Jurkat, Clone E6-1 (cell line): Measurements from ENCODE around the gene BMP4.

ENCODE experiments used
- DNase-seq: peaks from one replicate; pipeline ENCODE4 v3.0.0-alpha.2; 2011; ENCODE audit warnings: low read depth, low spot score
- H3K4me3 ChIP-seq: 2 replicates; pipeline ENCODE4 v1.5.1; 2011; ENCODE audit warnings: mild to moderate bottlenecking, low read length, control low read depth, moderate library complexity

BMP4 gene

DNA sequence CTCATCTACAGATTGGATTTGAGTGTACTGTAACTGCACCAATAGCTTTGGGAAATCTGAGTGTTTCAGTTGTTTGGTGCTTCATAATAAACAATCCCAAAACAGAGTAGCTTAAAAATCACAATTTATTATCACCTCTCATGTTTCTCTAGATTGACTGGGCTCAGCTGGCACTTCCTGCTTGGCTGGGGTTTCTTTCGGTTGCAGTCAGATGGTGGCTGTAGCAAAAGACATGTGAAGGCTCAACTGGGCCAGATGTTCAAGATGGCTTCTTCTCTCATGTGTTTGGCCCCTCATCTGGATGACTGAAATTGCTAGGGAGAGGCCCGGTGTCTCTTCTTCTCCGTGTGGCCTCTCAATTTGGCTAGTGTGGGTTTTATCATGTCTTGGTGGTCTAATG is 12.1 kb upstream of the BMP4 start:
- DNase-seq = no peak
- H3K4me3 ChIP-seq = no peak overlapping the region

DNA sequence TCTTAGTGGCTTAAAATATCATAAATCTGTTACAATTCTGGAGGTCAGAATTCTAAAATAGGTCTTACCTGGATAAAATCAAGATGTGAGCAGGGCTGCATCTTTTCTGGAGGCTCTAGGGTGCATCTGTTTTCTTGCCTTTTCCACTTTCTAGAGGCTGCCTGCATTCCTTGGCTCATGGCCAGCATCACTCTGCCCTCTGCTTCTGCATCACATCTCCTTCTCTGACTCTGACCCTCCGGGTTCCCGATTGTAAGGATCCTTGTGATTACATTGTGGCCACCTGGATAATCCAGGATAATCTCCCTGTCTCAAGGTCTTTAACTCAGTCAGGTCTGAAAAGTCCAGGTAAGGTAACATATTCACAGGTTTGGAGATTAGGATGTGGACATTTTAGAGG is 11.0 kb upstream of the BMP4 start:
- H3K4me3 ChIP-seq = no peak overlapping the region
- DNase-seq = no peak

DNA sequence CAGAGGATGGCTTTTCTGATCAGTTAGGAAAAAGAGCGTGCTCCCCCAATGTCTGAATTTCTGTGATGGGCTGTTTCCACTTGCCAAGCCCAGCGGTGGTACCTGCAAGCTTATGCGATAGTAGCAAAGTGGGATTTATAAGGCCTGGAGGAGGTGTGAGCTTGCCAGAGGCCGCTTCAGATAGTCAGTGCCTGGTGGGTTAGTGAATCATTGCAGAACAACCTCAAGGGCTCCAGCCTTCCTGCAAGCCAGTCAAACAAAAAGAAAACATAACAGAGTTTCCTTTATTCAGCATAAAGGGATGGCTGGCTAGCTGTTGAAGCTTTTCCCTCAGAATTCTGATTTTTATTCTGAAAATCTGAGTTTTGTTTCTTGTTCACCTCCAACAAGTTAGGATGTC is 7.6 kb upstream of the BMP4 start:
- DNase-seq = no peak
- H3K4me3 ChIP-seq = no peak overlapping the region

DNA sequence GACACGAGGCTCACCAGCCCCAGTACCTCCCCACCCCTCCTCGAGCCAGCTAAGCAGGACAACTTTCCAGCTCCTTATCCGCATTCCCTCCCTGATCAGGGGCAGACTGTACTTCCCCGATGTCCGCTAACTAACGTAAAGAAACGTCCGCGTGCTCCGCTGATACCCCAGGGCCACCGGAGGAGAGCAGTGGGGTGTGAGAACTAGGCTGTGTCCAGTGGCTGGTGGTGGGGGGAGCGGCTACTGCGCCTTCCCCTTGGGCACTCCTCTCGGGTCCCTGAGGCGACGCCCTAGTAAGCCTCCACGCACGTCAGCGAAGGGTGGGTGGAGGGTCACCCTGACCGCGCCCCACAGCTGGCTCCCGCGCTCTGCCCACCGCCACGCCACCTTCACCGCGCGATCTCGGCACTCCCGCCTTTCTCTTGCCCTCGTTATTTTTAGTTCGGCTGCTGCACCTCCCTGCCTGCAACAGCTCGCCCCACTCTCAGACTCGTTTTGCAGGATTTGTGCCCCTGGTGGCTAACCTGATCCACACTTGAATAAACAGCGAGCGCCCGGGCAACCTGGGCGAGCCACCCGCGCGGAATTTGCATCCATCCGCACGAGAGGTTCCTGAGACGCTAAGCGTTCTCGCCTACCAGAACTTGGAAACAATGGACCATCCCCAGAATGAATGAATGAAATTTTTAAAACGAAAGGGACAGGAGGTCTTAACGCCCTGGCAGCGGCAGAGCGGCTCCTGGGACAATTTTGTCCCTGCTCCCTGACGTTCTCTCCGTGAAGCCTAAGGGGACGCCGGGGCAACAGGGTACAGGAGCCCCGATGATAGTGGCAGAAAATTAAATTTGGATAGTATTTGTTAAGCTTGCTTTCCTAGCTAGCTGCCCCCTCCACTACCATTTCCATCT is 6.9 kb upstream of the BMP4 start:
- DNase-seq = no peak
- H3K4me3 ChIP-seq = no peak overlapping the region

DNA sequence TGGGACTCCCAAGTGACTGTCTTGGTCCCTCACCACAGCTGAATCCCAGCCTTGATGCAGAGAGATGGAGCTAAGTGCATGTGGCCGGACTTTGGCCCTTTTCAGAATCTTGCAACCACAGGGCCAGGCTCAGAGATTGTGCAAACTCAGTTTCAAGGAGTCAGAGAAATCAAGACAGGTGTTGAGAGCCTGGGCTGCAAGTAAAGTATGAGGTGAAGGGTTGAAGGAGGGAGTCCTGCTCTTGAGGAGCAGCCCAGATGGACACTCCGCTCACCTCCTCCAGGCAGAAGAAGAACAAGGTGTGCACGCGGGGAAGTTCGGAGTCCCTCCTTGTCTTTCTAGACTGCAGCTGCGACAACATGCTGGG is 6.3 kb upstream of the BMP4 start:
- no peak for DNase-seq
- no peak overlapping the region for H3K4me3 ChIP-seq

DNA sequence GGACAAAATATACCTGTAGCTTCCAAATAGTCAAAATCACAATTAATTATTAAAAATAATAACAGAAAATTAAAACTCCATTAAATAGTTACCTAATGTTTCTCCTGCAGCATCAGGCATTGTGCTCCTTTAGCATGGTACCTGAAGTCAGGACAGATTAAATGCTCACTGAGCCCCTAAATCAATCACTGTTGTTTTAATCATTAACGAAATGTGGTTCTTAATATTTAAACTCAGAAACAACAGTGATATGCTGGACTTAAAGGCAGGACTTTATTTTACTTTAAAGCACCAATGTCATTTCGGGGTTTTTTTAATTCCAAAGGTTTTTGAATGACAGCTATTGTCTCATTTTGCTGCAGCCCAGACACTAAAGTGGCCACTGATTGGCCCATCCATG is 2.0 kb upstream of the BMP4 start:
- DNase-seq = no peak
- no peak overlapping the region for H3K4me3 ChIP-seq

DNA sequence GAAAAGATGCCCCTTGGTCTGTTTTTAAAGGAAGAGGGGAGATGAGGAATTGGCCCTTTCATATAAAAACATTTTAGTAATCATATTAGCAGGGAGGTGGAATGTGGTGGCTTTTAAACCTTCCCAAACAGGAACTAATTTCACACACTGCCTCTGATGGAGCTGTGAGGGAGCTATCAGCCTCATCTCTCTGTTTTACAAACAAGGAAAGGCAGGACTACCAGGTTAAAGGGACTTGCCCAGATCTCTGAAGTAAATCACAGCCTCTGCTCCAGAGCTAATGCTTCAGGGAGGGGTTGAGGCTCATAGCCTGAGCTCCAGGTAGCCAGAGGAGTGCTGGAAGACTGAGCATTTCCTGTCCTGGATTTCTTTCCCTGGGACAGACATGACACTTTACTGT is 1.1 kb upstream of the BMP4 start:
- no peak overlapping the region for H3K4me3 ChIP-seq
- DNase-seq = no peak

DNA sequence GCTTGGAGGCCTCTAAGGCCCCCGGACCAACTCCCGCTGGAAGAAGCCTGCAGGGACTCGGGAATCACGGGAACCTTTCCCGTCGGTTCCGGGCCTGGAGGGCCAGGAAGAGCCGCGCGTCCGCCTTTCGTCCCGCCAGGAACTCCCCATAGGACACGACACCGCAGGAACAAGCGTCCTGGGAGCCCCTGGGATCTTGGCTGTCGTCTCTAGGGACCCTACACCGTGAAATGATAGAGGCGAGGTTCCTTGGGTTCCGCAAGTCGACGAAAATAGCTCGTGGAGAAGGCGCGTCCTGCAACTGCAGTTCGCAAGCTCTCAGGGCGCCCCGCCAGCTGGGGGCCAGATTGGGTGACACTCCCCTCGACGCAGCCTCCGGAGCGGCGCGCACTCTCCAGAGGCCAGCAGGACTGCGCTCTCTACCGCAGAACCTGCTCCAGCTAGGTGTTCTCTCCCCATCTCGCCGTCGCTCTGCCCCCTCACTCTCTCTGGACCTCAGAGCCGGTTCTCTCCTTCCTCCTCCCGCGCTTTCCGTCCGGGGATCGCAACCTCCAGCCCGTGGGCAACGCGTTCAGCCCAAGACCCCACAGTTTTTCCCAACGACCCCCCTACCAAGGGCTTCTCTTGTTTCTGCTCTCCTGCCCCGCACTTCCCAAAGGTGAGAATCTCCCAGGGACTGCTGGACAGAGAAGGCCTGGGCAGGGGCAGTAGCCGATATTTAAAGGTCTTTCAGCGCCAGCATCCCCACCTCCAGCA is 776 bp downstream of the BMP4 start:
- no peak for DNase-seq
- peak overlapping the region; percentile 74 for H3K4me3 ChIP-seq

DNA sequence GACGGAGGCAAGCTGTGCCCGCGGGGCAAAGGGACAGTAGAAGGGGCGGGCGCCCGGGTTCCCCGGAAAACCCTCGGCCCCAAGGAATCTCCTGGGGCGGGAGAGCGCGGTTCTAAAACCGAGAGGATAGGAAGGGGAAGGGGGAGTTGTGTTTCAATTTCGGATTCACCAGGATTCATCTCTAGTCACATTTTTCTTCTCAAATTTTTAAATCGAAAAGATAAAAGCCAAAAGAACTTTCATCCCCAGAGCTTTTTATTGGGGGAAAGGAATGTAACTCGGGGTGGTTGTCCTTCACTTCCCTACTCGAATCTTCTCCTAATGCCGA is 1.4 kb downstream of the BMP4 start:
- DNase-seq = no peak
- peak overlapping the region; percentile 74 for H3K4me3 ChIP-seq

DNA sequence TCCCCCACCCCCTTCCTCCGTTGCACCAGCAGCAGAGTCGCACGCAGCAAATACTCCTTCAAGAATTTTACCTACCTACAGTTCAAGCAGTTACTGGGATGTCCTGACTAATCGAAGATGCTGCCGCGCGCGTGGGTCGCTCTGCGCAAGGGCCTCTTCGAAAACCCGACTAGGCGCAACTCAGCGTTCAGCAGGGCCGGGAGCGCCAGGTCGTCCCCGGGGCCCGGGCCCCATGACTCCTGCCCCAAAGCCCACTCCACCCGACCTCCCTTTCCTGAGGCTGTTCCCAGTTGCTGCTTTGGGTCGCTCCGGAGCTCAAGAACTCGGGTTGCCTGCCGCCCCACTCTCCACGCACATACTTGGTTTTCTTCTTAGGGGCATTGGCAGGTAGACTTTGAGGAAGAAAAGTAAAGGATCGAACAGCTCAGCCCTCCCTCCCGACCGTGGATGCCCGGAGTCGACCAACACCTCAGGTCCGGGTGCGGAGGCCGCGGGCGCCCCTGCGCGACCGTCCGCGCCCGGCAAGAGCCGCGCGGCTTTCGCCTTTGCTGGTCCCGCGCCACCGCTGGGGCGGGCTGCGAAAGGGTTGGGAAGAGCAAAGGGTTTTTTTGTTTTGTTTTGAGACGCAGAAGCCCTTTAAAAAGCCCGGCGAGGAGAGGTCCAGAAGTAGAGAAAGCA is 1.9 kb downstream of the BMP4 start:
- peak overlapping the region; percentile 74 for H3K4me3 ChIP-seq
- peak; percentile 60 for DNase-seq

DNA sequence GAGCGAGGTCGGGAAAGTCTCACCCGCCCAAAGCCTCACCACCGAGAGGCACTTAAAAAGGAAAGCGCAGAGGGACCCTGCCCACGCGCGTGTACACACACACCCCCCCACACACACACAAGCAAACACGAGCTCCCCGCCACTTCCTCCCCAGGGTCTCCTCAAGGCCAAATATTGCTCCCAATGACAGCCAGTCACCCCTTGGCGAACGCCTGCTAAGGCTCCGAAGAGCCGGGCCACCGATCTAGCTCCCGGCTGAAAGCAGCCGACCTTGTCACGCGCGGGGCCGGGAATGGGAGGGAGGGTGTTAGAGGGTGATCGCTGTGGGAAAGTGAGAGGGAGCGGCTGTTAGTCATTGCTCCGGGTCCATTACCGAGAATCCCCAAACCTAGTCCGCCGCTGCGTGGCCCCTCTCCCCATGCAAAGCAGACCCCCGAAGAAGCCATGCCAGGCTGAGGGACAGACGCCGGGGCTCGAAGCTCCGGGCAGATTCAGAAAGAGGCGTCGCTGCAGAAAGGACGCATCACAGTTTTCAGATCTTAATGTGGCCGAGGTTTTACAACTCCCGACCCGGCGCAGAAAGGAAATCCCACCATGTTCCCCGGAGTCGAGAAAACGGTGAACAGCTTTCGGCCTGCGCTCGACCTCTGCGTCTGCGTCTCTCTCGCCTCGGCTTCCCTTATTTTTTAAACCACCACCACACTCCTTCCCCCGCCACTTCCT is 2.6 kb downstream of the BMP4 start:
- no peak for DNase-seq
- peak overlapping the region; percentile 74 for H3K4me3 ChIP-seq

DNA sequence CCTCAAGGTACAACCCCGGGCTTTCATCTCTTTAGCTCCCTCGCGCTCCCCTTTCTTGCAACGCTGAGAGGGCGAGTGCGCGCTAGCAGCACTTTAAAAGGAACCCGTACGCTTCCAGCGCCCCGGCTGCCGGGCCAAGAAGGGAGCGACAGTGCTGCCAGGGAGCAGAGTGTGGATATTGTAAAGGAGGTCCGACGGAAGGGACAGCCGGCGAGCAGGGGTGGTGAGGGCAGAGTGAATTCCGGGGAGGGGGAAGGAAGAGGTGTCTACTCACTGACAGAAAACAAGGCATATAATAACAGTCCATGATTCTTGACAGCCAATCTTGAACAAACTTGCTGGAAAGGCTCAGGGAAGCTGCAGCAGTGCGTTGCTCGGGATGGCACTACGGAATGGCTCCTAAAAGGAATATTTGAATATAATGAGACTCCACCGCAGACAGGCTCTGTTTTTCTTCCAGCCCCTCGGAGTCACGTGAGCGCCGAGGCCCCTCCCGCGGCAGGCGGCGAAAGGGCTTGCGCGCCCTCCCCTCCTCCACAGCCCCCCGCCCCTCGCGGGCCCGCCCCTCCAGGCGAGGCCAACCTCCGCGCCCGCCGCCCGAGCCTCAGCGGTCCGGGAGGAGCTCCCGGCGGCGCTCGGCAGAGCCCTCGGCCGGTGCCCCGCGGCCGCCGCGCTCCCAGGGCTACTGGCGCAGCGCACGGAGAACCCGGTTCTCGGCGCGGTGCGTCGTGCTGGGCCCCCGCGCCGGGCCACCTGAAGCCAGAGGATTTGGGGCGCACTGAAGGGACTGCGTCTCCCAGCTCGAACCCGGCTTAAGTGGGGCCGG is 3.4 kb downstream of the BMP4 start:
- no peak for DNase-seq

DNA sequence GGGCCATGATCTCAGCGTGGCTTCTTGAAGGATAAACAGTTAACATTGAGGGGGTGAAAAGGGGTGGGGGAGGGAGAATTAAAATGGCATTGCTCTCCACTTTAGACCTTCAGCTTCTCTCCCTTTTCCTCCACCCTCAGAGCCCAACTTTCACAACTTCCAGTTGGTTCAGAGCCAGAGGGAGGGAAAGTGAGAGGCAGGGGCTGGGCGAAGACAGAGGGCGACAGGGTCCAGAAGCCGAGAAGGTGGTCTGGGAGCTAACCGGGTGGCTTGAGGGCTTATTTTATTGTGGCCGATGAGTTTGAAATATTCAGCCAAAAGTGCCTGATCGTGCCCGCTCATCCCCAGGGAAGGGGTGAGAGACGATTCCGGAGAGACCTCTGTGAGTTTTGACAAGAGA is 4.1 kb downstream of the BMP4 start:
- H3K4me3 ChIP-seq = no peak overlapping the region
- no peak for DNase-seq

More for the DNA sequence above, 3.4 kb downstream of the BMP4 start:
- peak overlapping the region; percentile 74 for H3K4me3 ChIP-seq

DNA sequence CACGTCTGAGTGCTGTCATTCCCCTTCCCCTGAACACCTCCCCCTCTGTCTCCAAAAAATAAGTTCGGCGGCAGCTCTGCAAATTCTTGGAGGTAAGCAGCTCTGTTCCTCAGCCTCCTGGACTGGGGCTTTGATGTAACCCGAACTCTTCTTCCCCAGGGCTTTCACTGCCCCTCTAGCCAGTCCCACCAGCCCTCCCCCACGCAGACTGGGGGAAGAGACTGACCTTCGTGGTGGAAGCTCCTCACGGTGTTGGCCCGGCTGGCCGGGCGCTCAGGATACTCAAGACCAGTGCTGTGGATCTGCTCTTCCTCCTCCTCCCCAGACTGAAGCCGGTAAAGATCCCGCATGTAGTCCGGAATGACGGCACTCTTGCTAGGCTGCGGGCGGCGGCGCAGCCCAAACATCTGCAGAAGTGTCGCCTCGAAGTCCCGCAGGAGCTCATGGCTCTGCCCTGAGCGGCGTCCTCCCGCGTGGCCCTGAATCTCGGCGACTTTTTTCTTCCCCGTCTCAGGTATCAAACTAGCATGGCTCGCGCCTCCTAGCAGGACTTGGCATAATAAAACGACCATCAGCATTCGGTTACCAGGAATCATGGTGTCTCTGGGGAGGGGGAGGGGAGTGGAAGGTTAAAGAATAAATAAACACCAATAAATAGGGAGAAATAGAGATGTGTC is 4.9 kb downstream of the BMP4 start:
- H3K4me3 ChIP-seq = no peak overlapping the region
- DNase-seq = no peak

DNA sequence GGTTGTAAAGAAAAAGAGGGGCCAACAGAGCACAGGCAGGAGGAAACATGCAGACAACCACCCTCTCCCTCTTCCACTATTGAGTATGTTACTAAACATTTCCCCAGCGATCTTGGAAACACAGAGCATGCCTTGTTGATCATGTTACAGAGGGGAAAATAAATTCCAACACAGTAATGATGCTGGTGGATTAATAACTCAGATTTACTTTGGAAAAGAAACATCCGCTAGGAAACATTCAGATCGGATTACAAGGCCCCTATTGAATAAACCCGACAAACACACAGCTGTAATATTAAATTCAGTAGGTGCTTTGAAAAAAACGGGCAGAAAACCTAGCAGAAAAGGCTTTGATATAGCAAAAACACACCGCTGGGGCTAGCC is 5.4 kb downstream of the BMP4 start:
- no peak for DNase-seq
- H3K4me3 ChIP-seq = no peak overlapping the region

DNA sequence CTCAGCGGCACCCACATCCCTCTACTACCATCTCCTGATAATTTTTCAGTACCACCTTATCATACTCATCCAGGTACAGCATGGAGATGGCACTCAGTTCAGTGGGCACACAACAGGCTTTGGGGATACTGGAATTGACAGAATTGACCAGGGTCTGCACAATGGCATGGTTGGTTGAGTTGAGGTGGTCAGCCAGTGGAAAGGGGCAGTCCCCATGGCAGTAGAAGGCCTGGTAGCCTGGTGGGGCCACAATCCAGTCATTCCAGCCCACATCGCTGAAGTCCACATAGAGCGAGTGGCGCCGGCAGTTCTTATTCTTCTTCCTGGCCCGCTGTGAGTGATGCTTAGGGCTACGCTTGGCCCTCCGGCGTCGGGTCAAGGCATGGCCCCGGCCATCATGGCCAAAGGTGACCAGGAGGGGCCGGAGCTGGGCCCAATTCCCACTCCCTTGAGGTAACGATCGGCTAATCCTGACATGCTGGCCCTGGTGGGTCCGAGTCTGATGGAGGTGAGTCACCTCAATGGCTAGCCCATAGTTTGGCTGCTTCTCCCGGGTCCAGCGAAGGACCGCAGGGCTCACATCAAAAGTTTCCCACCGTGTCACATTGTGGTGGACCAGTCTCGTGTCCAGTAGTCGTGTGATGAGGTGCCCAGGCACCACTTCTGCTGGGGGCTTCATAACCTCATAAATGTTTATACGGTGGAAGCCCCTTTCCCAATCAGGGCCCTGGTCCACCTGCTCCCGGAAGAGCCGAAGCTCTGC is 6.4 kb downstream of the BMP4 start:
- H3K4me3 ChIP-seq = no peak overlapping the region

DNA sequence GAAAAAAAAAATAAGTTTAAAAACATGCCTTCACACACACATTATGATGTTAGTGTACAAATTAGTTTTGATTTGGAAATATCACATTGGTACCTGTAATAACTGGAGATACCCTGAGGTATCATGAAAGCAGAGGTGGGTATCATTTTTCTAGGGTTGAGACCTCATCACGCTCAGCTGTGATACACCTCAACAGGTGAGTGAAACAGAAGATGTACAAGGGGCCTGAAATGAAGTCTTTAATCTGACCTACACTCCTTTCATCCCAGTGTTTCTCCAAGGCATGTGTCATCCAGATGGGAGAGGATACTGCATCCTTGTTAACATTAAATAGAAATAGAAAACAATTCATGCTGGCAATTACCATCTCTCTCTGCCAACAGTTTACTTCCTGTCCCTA is 7.4 kb downstream of the BMP4 start:
- H3K4me3 ChIP-seq = no peak overlapping the region
- DNase-seq = no peak

More for the DNA sequence above, 6.4 kb downstream of the BMP4 start:
- DNase-seq = no peak
